ENCODE results near the gene CRY2. TPM values are rescaled to one million over a fixed set of nuclear protein-coding genes. Genes with fewer than 3 reads are reported as not detected.
A peak's percentile ranks its signal among the peaks of the same experiment; 100 is the strongest.

CRY2 gene
- total RNA-seq, 1 donor from 2014 or later = 33.8 TPM

DNA sequence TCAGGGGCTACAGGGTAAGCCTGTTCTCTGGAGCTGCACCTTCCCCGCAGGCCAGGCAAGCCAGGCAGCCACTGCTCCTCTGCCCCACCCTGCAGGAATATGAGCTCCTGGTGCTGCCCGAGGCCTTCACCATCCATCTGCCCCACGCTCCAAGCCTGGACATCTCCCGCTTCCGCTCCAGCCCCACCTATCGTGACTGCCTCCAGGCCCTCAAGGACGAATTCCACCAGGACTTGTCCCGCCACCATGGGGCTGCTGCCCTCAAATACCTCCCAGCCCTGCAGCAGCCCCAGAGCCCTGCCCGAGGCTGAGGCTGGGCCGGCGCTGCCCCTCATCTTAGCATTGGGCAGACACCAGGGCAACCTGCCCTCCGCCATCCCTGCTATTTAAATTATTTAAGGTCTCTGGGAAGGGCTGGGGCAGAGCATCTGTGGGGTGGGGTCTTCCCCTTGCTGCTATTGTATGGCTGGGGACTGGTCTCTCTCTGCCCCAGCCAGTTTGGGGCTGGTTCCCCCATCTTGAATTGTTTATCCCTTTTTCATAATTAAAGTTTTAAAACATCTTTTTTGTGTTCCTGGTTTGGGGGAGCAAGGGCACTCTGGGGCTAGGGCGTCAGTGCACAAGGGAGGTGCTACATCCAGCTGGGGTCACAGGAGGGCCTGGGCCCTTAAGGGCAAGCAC lies 81.4 kb downstream of the CRY2 start:
- Mint-ChIP-seq H3K36me3 (peaks cover 15% of the 10 kb centered on the region), H3K4me3 (no peak overlapping the region), H3K4me1 (peaks cover 7% of the 10 kb centered on the region), H3K27me3 (ENCODE audit: low read depth) (peaks cover 24% of the 10 kb centered on the region), H3K9me3 (no peaks in the 10 kb centered on the region), H3K27ac (peak overlapping the region; percentile 7)
- DNase-seq (ENCODE audit: low spot score in 2 of 2, unreplicated experiment in 2 of 2) = no peak
- TF ChIP-seq CTCF (IDR thresholded peaks at IDR 0.05; ENCODE audit: unreplicated experiment) = no peak

GRCh38 chr11:45929486-45930030 lies 82.3 kb downstream of the CRY2 start:
- H3K4me3 Mint-ChIP-seq = no peak overlapping the region
- H3K27ac Mint-ChIP-seq = no peak overlapping the region
- H3K27me3 Mint-ChIP-seq (ENCODE audit: low read depth) = peaks cover 17% of the 10 kb centered on the region
- H3K4me1 Mint-ChIP-seq = peaks cover 4% of the 10 kb centered on the region
- peaks cover 16% of the 10 kb centered on the region for H3K36me3 Mint-ChIP-seq
- no peak for DNase-seq (ENCODE audit: low spot score in 2 of 2, unreplicated experiment in 2 of 2)
- no peak for TF ChIP-seq CTCF (IDR thresholded peaks at IDR 0.05; ENCODE audit: unreplicated experiment)
- no peaks in the 10 kb centered on the region for H3K9me3 Mint-ChIP-seq

DNA sequence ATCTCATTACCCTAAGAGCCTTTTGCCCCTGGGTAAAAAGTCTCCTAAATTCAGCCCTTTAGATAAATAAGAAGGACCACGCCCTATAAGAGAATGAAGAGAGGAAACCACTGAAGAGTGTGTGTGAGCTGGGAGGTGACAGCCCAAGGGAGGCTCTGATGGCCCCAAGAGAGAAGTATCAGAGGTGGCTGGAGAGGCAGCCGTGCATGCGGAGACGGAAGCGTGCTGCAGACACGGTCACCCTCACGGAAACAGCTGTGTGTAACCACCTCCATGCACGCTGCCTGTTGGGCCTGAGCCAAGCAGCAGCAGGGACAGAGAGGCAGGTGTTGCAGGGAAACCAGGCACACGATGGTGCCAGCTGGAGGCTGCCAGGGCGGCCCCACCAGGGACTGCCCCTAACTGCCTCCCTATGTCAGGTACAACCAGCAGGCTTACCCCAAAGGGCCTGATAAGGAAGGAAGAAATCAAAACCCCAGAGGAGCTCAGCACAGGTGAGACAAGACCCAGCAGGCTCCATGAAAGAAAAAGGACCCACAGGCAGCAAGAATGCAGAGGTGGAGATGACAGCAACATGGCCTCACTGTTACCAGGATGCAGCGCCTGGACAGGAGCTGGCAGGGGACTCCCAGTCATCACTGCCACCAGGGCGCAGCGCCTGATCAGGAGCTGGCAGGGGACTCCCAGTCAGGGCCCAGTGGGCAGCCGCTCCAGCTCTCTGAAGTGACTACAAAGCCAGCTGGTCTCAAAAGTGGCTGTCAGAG lies 82.9 kb downstream of the CRY2 start:
- Mint-ChIP-seq H3K9me3 (no peaks in the 10 kb centered on the region), H3K4me1 (peaks cover 4% of the 10 kb centered on the region), H3K36me3 (peaks cover 16% of the 10 kb centered on the region), H3K27ac (no peak overlapping the region), H3K27me3 (ENCODE audit: low read depth) (peaks cover 11% of the 10 kb centered on the region), H3K4me3 (no peak overlapping the region)
- no peak for DNase-seq (ENCODE audit: low spot score in 2 of 2, unreplicated experiment in 2 of 2)
- TF ChIP-seq CTCF (IDR thresholded peaks at IDR 0.05; ENCODE audit: unreplicated experiment) = no peak

- Mint-ChIP-seq H3K27ac (peak overlapping the region; percentile 25), H3K9me3 (no peaks in the 10 kb centered on the region), H3K4me1 (peaks cover 4% of the 10 kb centered on the region), H3K27me3 (ENCODE audit: low read depth) (peaks cover 4% of the 10 kb centered on the region), H3K36me3 (peaks cover 16% of the 10 kb centered on the region), H3K4me3 (no peak overlapping the region)
- DNase-seq (ENCODE audit: low spot score in 2 of 2, unreplicated experiment in 2 of 2) = no peak
- no peak for TF ChIP-seq CTCF (IDR thresholded peaks at IDR 0.05; ENCODE audit: unreplicated experiment)
These were observed 83.8 kb downstream of the CRY2 start for GRCh38 chr11:45930951-45931570.

DNA sequence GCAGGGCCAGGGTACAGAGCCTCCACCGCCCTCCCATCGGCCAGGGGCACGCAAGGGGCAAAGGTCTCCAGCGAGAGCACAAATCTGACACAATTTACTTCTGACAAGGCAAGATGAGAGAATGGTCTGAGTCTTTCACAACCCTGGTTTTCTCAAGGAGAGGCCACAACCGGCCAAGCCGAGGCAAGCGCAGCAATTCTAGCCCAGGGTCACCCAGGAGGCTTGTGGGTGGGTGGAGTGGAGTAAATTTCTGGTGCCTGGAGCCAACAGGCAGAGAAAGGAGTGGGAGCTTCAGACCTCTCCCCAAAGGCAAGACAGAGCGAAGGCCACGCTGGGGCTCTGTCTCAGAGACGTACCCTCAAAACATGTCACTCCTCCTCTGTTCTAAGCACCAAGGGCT lies 84.5 kb downstream of the CRY2 start:
- Mint-ChIP-seq H3K36me3 (peaks cover 20% of the 10 kb centered on the region), H3K27me3 (ENCODE audit: low read depth) (no peaks in the 10 kb centered on the region), H3K4me3 (no peak overlapping the region), H3K9me3 (no peaks in the 10 kb centered on the region), H3K27ac (no peak overlapping the region), H3K4me1 (peaks cover 4% of the 10 kb centered on the region)
- TF ChIP-seq CTCF (IDR thresholded peaks at IDR 0.05; ENCODE audit: unreplicated experiment) = no peak
- no peak for DNase-seq (ENCODE audit: low spot score in 2 of 2, unreplicated experiment in 2 of 2)
